HEK293 (cell line): ENCODE results near the gene RNU11.

Experiments used
- BCL11B ChIP-seq: fragments of 450-650 bp; formaldehyde crosslinking; IDR thresholded peaks from 2 replicates; pipeline ENCODE4 v1.5.1; 2016; ENCODE audit warnings: low read depth, missing biosample characterization, missing genetic modification characterization
- GFI1B ChIP-seq: fragments of 450-650 bp; formaldehyde crosslinking; IDR thresholded peaks from 2 replicates; pipeline ENCODE4 v1.5.1; 2016; ENCODE audit warnings: missing biosample characterization, missing genetic modification characterization
- GLI4 ChIP-seq: fragments of 450-650 bp; formaldehyde crosslinking; IDR thresholded peaks from 2 replicates; pipeline ENCODE4 v1.5.1; 2016; ENCODE audit warnings: missing biosample characterization, missing genetic modification characterization
- HOXC10 ChIP-seq: sonication (generic); formaldehyde crosslinking; IDR thresholded peaks from 2 replicates; pipeline ENCODE4 v1.8.1; 2023; ENCODE audit warnings: mild to moderate bottlenecking, missing genetic modification reagents
- HOXD13 ChIP-seq: sonication (generic); formaldehyde crosslinking; IDR thresholded peaks from 2 replicates; pipeline ENCODE4 v1.8.0; 2022; ENCODE audit warnings: missing genetic modification reagents, borderline replicate concordance
- SP2 ChIP-seq: fragments of 450-650 bp; formaldehyde crosslinking; IDR thresholded peaks from 2 replicates; pipeline ENCODE4 v1.5.1; 2016; ENCODE audit warnings: missing biosample characterization, missing genetic modification characterization
- SP3 ChIP-seq: fragments of 450-650 bp; formaldehyde crosslinking; IDR thresholded peaks from 2 replicates; pipeline ENCODE4 v1.5.1; 2016; ENCODE audit warnings: missing biosample characterization, missing genetic modification characterization
- SP7 ChIP-seq: fragments of 450-650 bp; formaldehyde crosslinking; IDR thresholded peaks from 2 replicates; pipeline ENCODE4 v1.5.1; 2016; ENCODE audit warnings: missing biosample characterization, missing genetic modification characterization
- TSHZ1 ChIP-seq: fragments of 450-650 bp; formaldehyde crosslinking; IDR thresholded peaks from 2 replicates; pipeline ENCODE4 v1.5.1; 2016; ENCODE audit warnings: missing biosample characterization, missing genetic modification characterization, borderline replicate concordance
- ZBTB1 ChIP-seq: fragments of 450-650 bp; formaldehyde crosslinking; IDR thresholded peaks from 2 replicates; pipeline ENCODE4 v1.5.1; 2016; ENCODE audit warnings: missing biosample characterization, missing genetic modification characterization
- ZBTB10 ChIP-seq: fragments of 450-650 bp; formaldehyde crosslinking; IDR thresholded peaks from 2 replicates; pipeline ENCODE4 v1.5.1; 2016; ENCODE audit warnings: missing biosample characterization, missing genetic modification characterization
- ZNF121 ChIP-seq: fragments of 450-650 bp; formaldehyde crosslinking; IDR thresholded peaks from 2 replicates; pipeline ENCODE4 v1.5.1; 2016; ENCODE audit warnings: missing biosample characterization, missing genetic modification characterization
- ZNF169 ChIP-seq: fragments of 450-650 bp; formaldehyde crosslinking; IDR thresholded peaks from 2 replicates; pipeline ENCODE4 v1.5.1; 2016; ENCODE audit warnings: missing biosample characterization, missing genetic modification characterization
- ZNF18 ChIP-seq: fragments of 450-650 bp; formaldehyde crosslinking; IDR thresholded peaks from 2 replicates; pipeline ENCODE4 v1.5.1; 2016; ENCODE audit warnings: missing biosample characterization, missing genetic modification characterization
- ZNF23 ChIP-seq: fragments of 450-650 bp; formaldehyde crosslinking; IDR thresholded peaks from 2 replicates; pipeline ENCODE4 v1.5.1; 2016; ENCODE audit warnings: missing biosample characterization, missing genetic modification characterization, borderline replicate concordance
- ZNF426 ChIP-seq: fragments of 450-650 bp; formaldehyde crosslinking; IDR thresholded peaks from 2 replicates; pipeline ENCODE4 v1.5.1; 2017; ENCODE audit warnings: missing biosample characterization, missing genetic modification characterization, mild to moderate bottlenecking, inconsistent platforms, moderate library complexity
- ZNF561 ChIP-seq: fragments of 450-650 bp; IDR thresholded peaks from 2 replicates; pipeline ENCODE4 v1.5.1; 2018; ENCODE audit warnings: missing biosample characterization, missing genetic modification characterization, borderline replicate concordance
- ZNF610 ChIP-seq: fragments of 450-650 bp; formaldehyde crosslinking; IDR thresholded peaks from 2 replicates; pipeline ENCODE4 v1.5.1; 2016; ENCODE audit warnings: missing biosample characterization, missing genetic modification characterization, borderline replicate concordance
- ZNF623 ChIP-seq: fragments of 450-650 bp; formaldehyde crosslinking; IDR thresholded peaks from 2 replicates; pipeline ENCODE4 v1.5.1; 2016; ENCODE audit warnings: missing biosample characterization, missing genetic modification characterization
- ZNF624 ChIP-seq: fragments of 450-650 bp; formaldehyde crosslinking; IDR thresholded peaks from 2 replicates; pipeline ENCODE4 v1.5.1; 2017; ENCODE audit warnings: missing biosample characterization, missing genetic modification characterization
- ZNF629 ChIP-seq: fragments of 450-650 bp; formaldehyde crosslinking; IDR thresholded peaks from 2 replicates; pipeline ENCODE4 v1.5.1; 2017; ENCODE audit warnings: missing biosample characterization, missing genetic modification characterization
- ZNF701 ChIP-seq: fragments of 450-650 bp; formaldehyde crosslinking; IDR thresholded peaks from 2 replicates; pipeline ENCODE4 v1.5.1; 2016; ENCODE audit warnings: missing biosample characterization, missing genetic modification characterization
- ZNF776 ChIP-seq: fragments of 450-650 bp; formaldehyde crosslinking; IDR thresholded peaks from 2 replicates; pipeline ENCODE4 v1.5.0; 2017; ENCODE audit warnings: missing biosample characterization, missing genetic modification characterization, borderline replicate concordance
- ZSCAN4 ChIP-seq: fragments of 450-650 bp; formaldehyde crosslinking; IDR thresholded peaks from 2 replicates; pipeline ENCODE4 v1.5.1; 2017; ENCODE audit warnings: missing biosample characterization, missing genetic modification characterization
- TF ChIP-seq, protein P1 (sequence below): fragments of 450-650 bp; formaldehyde crosslinking; IDR thresholded peaks from 2 replicates; pipeline ENCODE4; 2016; ENCODE audit warnings: missing biosample characterization, missing genetic modification characterization
- TF ChIP-seq, protein P2 (sequence below): fragments of 450-650 bp; formaldehyde crosslinking; IDR thresholded peaks from 2 replicates; pipeline ENCODE4 v1.5.1; 2016; ENCODE audit warnings: missing biosample characterization, missing genetic modification characterization
- TF ChIP-seq, protein P3 (sequence below): fragments of 450-650 bp; formaldehyde crosslinking; IDR thresholded peaks from 2 replicates; pipeline ENCODE4 v1.5.1; 2016; ENCODE audit warnings: missing biosample characterization, missing genetic modification characterization

RNU11 gene

GRCh38 chr1:28648474-28649198 lies at the start of gene RNU11 (continued):
- TF ChIP-seq ZNF23 (0 out of 2 replicates have a peak, but pooled peaks have one; percentile 23), GLI4 (tag by site-specific recombination) (peak; percentile 91; the same call in 1 of the 2 replicates), ZNF701 (peak; percentile 80), GFI1B (tag by site-specific recombination) (peak; percentile 92), ZBTB1 (peak; percentile 88; the same call in 1 of the 2 replicates), ZNF121 (peak; percentile 21; the same call in 1 of the 2 replicates), ZNF610 (tag by site-specific recombination) (peak; percentile 84), SP2 (tag by site-specific recombination) (peak; percentile 35; the same call in 1 of the 2 replicates), ZNF18 (peak; percentile 96), ZNF561 (tag by site-specific recombination) (peak; percentile 86), HOXC10 (CRISPR knock-in tag) (no peak), ZNF776 (tag by site-specific recombination) (0 out of 2 replicates have a peak, but pooled peaks have one; percentile 48), BCL11B (peak; percentile 96), ZSCAN4 (peak; percentile 57), SP7 (peak; percentile 93), HOXD13 (CRISPR knock-in tag) (no peak), ZNF623 (tag by site-specific recombination) (peak; percentile 62), ZNF624 (tag by site-specific recombination) (peak; percentile 96), ZNF426 (tag by site-specific recombination) (no peak), ZNF169 (tag by site-specific recombination) (no peak), TSHZ1 (peak; percentile 82; the same call in 1 of the 2 replicates), ZBTB10 (tag by site-specific recombination) (peak; percentile 62; the same call in 1 of the 2 replicates), ZNF629 (tag by site-specific recombination) (peak; percentile 94), SP3 (peak; percentile 70)
- TF ChIP-seq, protein P1, sequence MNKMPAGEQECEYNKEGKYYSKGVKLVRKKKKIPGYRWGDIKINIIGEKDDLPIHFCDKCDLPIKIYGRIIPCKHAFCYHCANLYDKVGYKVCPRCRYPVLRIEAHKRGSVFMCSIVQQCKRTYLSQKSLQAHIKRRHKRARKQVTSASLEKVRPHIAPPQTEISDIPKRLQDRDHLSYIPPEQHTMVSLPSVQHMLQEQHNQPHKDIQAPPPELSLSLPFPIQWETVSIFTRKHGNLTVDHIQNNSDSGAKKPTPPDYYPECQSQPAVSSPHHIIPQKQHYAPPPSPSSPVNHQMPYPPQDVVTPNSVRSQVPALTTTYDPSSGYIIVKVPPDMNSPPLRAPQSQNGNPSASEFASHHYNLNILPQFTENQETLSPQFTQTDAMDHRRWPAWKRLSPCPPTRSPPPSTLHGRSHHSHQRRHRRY (tag by site-specific recombination), result peak; percentile 68; the same call in 1 of the 2 replicates
- TF ChIP-seq, protein P2, sequence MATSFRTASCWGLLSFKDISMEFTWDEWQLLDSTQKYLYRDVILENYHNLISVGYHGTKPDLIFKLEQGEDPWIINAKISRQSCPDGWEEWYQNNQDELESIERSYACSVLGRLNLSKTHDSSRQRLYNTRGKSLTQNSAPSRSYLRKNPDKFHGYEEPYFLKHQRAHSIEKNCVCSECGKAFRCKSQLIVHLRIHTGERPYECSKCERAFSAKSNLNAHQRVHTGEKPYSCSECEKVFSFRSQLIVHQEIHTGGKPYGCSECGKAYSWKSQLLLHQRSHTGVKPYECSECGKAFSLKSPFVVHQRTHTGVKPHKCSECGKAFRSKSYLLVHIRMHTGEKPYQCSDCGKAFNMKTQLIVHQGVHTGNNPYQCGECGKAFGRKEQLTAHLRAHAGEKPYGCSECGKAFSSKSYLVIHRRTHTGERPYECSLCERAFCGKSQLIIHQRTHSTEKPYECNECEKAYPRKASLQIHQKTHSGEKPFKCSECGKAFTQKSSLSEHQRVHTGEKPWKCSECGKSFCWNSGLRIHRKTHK (tag by site-specific recombination), result 0 out of 2 replicates have a peak, but pooled peaks have one; percentile 13
- TF ChIP-seq, protein P3, sequence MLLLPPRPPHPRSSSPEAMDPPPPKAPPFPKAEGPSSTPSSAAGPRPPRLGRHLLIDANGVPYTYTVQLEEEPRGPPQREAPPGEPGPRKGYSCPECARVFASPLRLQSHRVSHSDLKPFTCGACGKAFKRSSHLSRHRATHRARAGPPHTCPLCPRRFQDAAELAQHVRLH (tag by site-specific recombination), result peak; percentile 98
